HepG2 (cell line): Measurements from ENCODE around the gene GPR55. TPM values are rescaled to one million over a fixed set of nuclear protein-coding genes. Genes with fewer than 3 reads are reported as not detected.
A peak's percentile ranks its signal among the peaks of the same experiment; 100 is the strongest.

Experiments used
- AGO1 ChIP-seq: fragments of 200-400 bp; formaldehyde crosslinking; IDR thresholded peaks from 2 replicates; pipeline ENCODE4 v1.6.1; 2017; ENCODE audit warnings: mild to moderate bottlenecking, low read depth, low read length, moderate library complexity; ENCODE audit not compliant: poor library complexity, severe bottlenecking
- DMAP1 ChIP-seq: IDR thresholded peaks from 2 replicates; pipeline ENCODE4 v1.6.1; 2016
- ETV5 ChIP-seq: IDR thresholded peaks from 2 replicates; pipeline ENCODE4 v1.6.1; 2018; ENCODE audit warnings: missing biosample characterization, missing genetic modification reagents, inconsistent platforms, borderline replicate concordance
- LRRFIP1 ChIP-seq: sonication (generic); formaldehyde crosslinking; conservative IDR thresholded peaks from 2 replicates; pipeline ENCODE4 v1.4.0; 2020; ENCODE audit warnings: missing genetic modification reagents
- NFE2L1 ChIP-seq: sonication (generic); formaldehyde crosslinking; IDR thresholded peaks from 2 replicates; pipeline ENCODE4 v1.4.0; 2020; ENCODE audit warnings: missing genetic modification reagents, mild to moderate bottlenecking, borderline replicate concordance
- NFKBIZ ChIP-seq: IDR thresholded peaks from 2 replicates; pipeline ENCODE4 v1.6.1; 2018; ENCODE audit warnings: missing genetic modification reagents, missing compliant biosample characterization
- PITX1 ChIP-seq: sonication (generic); formaldehyde crosslinking; IDR thresholded peaks from 2 replicates; pipeline ENCODE4 v1.5.1; 2020; ENCODE audit warnings: mild to moderate bottlenecking, missing genetic modification reagents
- SOX13 ChIP-seq, 3 experiments: fragments of 450-650 bp in 1 of 3; sonication (generic) in 1 of 3; formaldehyde crosslinking in 1 of 3; IDR thresholded peaks in 2 of 3; conservative IDR thresholded peaks in 1 of 3; 2 replicates each; pipeline versions ENCODE4 v1.5.0 to v1.6.1; 2016 to 2020; ENCODE audit warnings: antibody characterized with exemption in 1 of 3, mild to moderate bottlenecking in 1 of 3, missing compliant biosample characterization in 1 of 3, missing genetic modification reagents in 1 of 3, moderate library complexity in 1 of 3
- SP2 ChIP-seq: sonication (generic); formaldehyde crosslinking; IDR thresholded peaks from 2 replicates; pipeline ENCODE4 v1.5.1; 2020; ENCODE audit warnings: mild to moderate bottlenecking, missing genetic modification reagents
- ZNF652 ChIP-seq: IDR thresholded peaks from 2 replicates; pipeline ENCODE4 v1.6.1; 2016; ENCODE audit warnings: low read depth, borderline replicate concordance
- ZNF775 ChIP-seq: sonication (generic); formaldehyde crosslinking; IDR thresholded peaks from 2 replicates; pipeline ENCODE4 v1.4.0; 2020; ENCODE audit warnings: missing genetic modification reagents, mild to moderate bottlenecking, moderate library complexity, borderline replicate concordance
- polyA plus RNA-seq, 8 experiments: library from polyadenylated mRNA; depleted of rRNA in 3 of 8; stranded (reverse) in 7 of 8; unstranded in 1 of 8; fragments of >200 nt; fragmentation: Illumina TruSeq in 4 of 8; extraction: Trizol in 4 of 8; gene quantifications; 2 replicates each; pipeline versions ENCODE4 v1.2.1 to v1.2.3, GENCODE V29; 2011 to 2016; ENCODE audit warnings: low read depth in 4 of 8, missing spikeins in 1 of 8, mixed read lengths in 1 of 8; ENCODE audit not compliant: insufficient read depth in 1 of 8
- total RNA-seq, 5 experiments: library from RNA; depleted of rRNA; stranded (reverse); fragments of >200 nt; fragmentation: Illumina TruSeq; extraction: Trizol; gene quantifications; 2 replicates each; pipeline ENCODE4 v1.2.3, GENCODE V29; 2016; ENCODE audit warnings: low read depth in 1 of 5
- TF ChIP-seq, protein P1 (sequence below): IDR thresholded peaks from 2 replicates; pipeline ENCODE4 v1.4.0; 2020; ENCODE audit warnings: mild to moderate bottlenecking, missing genetic modification reagents
- TF ChIP-seq, protein P2 (sequence below): sonication (generic); formaldehyde crosslinking; IDR thresholded peaks from 2 replicates; pipeline ENCODE4 v1.4.0; 2020; ENCODE audit warnings: missing genetic modification reagents
- TF ChIP-seq, protein P3 (sequence below): sonication (generic); formaldehyde crosslinking; IDR thresholded peaks from 2 replicates; pipeline ENCODE4 v1.9.0; 2021; ENCODE audit warnings: mild to moderate bottlenecking, missing genetic modification reagents

GPR55 gene
- total and polyA plus RNA-seq, 2 of the 13 experiments (the other 11 are each of a cell fraction or from before 2014, with no cell fraction given) = not detected

DNA sequence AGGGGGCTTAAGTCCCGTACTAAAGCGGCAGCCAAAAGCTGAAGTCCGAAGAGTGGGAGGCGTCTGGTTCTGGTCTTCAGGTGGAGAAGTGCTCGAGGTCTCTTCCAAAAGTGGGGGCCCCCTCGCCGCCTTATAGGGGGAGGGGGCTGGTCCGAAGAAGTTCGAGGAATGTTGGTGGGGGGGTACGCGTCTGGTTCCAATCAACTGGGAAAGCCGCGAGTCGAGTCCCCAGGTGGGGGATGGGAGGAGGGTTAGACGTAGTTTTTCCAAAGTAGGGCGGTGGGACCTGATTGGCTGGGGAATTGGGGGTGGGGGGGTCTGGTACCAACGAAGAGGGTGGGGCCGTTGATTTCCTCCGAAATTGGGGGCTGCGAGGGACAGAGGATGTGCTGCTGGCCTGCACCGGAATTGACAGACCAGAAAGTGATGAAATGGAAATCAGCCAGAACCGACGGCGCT, 59.7 kb downstream of the GPR55 start (continued):
- TF ChIP-seq SOX13 (IDR thresholded peaks at IDR 0.05) (no peak), SOX13 (CRISPR knock-in tag; conservative IDR thresholded peaks at IDR 0.05 in 1 of 2, IDR thresholded peaks at IDR 0.05 in 1 of 2) (no peak), AGO1 (no peak), NFE2L1 (CRISPR knock-in tag) (no peak), ETV5 (CRISPR knock-in tag) (0 out of 2 replicates have a peak, but pooled peaks have one; percentile 6), ZNF775 (CRISPR knock-in tag) (0 out of 2 replicates have a peak, but pooled peaks have one; percentile 59), SP2 (CRISPR knock-in tag) (no peak), PITX1 (0 out of 2 replicates have a peak, but pooled peaks have one; percentile 35), LRRFIP1 (no peak), NFKBIZ (CRISPR knock-in tag) (no peak), ZNF652 (CRISPR knock-in tag) (no peak), DMAP1 (CRISPR knock-in tag) (no peak)
- TF ChIP-seq, protein P1, sequence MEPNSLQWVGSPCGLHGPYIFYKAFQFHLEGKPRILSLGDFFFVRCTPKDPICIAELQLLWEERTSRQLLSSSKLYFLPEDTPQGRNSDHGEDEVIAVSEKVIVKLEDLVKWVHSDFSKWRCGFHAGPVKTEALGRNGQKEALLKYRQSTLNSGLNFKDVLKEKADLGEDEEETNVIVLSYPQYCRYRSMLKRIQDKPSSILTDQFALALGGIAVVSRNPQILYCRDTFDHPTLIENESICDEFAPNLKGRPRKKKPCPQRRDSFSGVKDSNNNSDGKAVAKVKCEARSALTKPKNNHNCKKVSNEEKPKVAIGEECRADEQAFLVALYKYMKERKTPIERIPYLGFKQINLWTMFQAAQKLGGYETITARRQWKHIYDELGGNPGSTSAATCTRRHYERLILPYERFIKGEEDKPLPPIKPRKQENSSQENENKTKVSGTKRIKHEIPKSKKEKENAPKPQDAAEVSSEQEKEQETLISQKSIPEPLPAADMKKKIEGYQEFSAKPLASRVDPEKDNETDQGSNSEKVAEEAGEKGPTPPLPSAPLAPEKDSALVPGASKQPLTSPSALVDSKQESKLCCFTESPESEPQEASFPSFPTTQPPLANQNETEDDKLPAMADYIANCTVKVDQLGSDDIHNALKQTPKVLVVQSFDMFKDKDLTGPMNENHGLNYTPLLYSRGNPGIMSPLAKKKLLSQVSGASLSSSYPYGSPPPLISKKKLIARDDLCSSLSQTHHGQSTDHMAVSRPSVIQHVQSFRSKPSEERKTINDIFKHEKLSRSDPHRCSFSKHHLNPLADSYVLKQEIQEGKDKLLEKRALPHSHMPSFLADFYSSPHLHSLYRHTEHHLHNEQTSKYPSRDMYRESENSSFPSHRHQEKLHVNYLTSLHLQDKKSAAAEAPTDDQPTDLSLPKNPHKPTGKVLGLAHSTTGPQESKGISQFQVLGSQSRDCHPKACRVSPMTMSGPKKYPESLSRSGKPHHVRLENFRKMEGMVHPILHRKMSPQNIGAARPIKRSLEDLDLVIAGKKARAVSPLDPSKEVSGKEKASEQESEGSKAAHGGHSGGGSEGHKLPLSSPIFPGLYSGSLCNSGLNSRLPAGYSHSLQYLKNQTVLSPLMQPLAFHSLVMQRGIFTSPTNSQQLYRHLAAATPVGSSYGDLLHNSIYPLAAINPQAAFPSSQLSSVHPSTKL (CRISPR knock-in tag) = no peak
- TF ChIP-seq, protein P2, sequence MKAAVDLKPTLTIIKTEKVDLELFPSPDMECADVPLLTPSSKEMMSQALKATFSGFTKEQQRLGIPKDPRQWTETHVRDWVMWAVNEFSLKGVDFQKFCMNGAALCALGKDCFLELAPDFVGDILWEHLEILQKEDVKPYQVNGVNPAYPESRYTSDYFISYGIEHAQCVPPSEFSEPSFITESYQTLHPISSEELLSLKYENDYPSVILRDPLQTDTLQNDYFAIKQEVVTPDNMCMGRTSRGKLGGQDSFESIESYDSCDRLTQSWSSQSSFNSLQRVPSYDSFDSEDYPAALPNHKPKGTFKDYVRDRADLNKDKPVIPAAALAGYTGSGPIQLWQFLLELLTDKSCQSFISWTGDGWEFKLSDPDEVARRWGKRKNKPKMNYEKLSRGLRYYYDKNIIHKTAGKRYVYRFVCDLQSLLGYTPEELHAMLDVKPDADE (CRISPR knock-in tag) = 0 out of 2 replicates have a peak, but pooled peaks have one; percentile 10
- TF ChIP-seq, protein P3, sequence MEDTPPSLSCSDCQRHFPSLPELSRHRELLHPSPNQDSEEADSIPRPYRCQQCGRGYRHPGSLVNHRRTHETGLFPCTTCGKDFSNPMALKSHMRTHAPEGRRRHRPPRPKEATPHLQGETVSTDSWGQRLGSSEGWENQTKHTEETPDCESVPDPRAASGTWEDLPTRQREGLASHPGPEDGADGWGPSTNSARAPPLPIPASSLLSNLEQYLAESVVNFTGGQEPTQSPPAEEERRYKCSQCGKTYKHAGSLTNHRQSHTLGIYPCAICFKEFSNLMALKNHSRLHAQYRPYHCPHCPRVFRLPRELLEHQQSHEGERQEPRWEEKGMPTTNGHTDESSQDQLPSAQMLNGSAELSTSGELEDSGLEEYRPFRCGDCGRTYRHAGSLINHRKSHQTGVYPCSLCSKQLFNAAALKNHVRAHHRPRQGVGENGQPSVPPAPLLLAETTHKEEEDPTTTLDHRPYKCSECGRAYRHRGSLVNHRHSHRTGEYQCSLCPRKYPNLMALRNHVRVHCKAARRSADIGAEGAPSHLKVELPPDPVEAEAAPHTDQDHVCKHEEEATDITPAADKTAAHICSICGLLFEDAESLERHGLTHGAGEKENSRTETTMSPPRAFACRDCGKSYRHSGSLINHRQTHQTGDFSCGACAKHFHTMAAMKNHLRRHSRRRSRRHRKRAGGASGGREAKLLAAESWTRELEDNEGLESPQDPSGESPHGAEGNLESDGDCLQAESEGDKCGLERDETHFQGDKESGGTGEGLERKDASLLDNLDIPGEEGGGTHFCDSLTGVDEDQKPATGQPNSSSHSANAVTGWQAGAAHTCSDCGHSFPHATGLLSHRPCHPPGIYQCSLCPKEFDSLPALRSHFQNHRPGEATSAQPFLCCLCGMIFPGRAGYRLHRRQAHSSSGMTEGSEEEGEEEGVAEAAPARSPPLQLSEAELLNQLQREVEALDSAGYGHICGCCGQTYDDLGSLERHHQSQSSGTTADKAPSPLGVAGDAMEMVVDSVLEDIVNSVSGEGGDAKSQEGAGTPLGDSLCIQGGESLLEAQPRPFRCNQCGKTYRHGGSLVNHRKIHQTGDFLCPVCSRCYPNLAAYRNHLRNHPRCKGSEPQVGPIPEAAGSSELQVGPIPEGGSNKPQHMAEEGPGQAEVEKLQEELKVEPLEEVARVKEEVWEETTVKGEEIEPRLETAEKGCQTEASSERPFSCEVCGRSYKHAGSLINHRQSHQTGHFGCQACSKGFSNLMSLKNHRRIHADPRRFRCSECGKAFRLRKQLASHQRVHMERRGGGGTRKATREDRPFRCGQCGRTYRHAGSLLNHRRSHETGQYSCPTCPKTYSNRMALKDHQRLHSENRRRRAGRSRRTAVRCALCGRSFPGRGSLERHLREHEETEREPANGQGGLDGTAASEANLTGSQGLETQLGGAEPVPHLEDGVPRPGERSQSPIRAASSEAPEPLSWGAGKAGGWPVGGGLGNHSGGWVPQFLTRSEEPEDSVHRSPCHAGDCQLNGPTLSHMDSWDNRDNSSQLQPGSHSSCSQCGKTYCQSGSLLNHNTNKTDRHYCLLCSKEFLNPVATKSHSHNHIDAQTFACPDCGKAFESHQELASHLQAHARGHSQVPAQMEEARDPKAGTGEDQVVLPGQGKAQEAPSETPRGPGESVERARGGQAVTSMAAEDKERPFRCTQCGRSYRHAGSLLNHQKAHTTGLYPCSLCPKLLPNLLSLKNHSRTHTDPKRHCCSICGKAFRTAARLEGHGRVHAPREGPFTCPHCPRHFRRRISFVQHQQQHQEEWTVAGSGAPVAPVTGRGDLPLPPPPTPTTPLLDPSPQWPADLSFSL (CRISPR knock-in tag) = no peak
